Measurements from ENCODE around the gene GRID1.

Gene GRID1

DNA sequence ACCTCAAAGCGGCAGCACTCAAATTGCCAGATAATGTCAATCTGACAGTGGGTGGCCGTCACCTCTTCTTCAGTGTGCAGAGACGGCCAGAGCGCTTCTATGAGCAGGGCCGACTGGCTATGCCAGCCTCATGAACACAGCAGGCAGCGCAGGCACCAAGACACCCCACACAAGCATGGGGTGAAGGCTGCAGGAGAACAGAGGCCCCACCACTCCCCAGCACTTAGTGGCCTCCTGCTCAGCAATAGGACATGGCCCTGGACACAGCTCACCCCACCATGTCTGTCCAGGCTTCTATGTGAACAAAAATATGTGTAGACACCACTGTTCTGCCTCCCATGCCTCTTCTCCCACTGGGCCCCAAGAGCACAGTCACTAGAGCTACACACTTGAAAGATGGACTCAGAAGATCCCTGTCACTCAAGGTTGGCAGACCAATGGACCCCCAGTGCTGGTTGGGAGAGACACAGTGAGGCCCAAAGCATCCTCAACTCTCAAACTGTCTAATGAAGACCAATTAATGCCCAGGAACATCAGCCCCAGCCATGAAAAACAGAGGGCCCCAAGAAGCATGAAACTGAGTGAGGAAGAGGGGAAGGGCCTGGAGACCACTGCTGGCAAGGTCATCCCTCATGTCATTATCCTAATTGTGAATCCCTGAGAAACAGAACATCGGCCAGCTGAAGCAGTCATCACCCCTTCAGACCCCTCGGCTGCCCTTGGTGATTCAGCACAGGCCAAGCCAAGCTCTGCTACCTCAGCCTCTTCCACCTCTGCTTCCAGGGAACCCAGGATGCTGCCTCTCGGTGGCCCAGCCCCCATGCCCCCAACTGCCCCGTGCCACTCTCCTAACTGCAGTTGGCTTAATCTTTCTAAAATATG lies 77.7 kb downstream of the GRID1 start:
- DNase-seq: no peak

DNA sequence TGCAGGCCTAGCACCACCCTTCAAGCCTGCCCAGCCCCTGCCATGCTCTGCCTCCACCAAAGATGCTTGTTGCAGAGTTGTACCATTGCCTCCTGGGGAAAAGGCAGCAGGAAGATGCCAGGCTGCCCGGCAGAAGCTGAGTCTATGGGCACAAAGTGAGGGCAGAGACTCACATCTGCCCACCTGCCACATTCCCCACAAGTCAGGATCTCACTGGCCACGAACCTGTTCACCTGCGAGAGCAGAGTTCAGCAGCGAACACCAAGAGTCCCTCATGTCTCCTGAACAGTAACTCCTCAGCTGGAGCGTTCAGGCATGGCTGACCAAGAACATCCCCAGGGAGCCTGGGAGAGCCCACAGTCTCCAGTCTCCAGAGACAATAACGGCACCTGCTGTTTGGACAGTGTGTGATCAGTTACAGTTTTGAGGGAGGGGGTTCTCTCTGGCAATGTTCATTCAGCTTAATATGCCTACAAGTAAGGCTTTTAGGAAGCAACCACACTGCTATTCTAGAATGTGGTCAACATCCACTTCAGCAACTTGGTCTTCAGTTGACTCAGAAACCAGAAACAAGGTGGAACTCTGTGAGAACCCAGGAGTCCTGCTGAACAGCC lies 78.5 kb downstream of the GRID1 start:
- DNase-seq: no peak

DNA sequence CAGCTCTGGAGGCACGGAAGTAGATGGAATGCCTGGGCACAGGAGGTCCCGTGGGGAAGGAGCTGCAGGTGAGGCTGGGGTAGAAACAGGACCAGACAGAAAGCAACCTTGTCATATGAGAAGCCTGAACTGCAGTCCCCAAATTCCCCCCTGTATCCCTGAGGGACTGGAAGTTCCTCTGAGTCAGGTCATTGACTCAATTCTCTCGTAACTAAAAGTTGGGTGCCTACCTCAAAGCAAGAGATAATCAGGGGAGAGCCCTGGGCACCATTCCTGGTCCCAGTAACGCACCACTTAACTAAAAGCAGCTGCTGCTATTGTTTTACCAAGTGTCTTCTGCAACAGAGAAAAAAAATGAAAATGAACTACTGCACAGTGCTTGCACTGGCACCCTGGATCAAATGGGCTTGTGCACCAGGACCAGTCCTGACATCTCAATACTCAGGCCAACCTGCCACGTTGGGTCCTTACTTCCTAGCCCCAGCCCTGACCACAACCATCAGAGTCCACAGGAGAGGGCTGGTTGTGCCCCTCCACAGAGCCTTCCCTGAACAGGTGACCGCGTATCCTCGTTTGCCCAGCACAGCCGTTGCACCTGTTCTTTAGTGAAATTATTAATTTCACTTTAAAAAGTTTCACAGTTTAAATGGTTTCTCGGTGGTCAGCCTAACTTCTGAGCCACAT lies 79.3 kb downstream of the GRID1 start:
- no peak for DNase-seq

DNA sequence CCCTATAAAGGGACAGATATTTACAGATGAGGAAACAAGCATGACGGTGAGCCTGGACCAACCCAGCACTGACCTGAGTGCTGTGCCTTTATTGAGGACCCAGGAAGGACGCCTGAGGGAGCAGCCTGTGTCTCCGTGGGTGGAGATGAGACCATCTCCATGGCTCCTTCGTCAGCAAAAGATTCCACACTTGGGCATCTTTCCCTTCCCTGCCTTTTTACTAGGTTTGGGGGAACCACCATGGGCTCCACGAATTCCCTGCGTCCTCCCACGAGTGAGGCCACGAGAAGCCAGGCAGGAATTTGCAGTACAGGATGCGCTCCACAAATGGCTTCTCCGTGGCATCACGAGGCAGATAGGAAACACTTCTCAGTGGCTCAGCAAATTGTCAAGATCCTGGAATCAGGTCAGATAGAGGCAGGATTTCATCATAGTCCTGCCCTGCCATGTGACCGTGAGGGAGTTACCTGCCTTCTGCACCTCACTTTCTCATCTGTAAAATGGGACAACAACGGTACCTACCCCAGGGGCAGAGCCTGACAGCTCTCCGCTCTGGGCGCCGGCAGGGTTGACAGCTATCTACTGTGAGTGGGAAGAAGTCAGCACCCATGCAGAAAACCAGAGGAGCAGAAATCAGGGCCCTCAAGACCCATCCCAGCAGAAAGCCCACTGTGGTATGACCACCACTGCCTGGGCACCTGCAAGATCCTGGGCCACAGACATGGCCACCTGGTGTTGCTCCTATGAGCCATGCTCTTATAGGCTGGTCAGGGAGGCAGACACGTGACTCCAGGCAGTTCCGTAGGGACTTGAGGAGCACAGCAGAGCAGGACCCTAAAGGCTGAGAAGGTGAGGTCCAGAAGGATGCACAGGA lies 80.1 kb downstream of the GRID1 start:
- no peak for DNase-seq

DNA sequence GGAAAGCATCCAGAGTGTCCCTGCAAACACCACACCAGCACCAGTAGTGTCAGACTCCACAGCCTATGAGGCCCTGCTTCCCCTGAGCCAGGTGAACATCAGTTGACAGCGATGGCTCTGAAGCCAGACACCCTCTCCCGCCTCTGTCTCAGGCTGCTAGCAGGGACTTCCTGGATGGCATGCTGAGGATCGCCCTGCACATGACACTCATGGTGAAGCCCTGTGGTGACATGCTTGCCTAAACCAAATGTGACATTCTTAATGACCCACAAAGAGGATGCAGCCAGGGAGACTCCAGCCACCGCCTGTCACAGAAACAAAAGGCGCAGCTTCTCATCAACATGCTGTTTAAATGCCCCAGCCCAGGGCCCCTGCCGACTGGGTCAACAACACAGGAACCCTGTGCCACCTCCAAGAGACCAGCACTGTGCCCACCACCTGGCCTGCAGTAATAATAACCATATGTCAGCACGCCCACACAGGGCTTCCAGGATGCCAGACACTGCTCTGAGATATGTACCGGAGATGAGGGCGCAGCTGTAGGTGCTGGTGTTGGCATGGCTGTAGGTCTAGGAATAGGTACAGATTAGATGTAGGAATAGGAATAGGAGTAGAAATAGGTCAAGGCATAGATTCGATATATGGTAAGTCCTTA lies 81.3 kb downstream of the GRID1 start:
- no peak for DNase-seq

DNA sequence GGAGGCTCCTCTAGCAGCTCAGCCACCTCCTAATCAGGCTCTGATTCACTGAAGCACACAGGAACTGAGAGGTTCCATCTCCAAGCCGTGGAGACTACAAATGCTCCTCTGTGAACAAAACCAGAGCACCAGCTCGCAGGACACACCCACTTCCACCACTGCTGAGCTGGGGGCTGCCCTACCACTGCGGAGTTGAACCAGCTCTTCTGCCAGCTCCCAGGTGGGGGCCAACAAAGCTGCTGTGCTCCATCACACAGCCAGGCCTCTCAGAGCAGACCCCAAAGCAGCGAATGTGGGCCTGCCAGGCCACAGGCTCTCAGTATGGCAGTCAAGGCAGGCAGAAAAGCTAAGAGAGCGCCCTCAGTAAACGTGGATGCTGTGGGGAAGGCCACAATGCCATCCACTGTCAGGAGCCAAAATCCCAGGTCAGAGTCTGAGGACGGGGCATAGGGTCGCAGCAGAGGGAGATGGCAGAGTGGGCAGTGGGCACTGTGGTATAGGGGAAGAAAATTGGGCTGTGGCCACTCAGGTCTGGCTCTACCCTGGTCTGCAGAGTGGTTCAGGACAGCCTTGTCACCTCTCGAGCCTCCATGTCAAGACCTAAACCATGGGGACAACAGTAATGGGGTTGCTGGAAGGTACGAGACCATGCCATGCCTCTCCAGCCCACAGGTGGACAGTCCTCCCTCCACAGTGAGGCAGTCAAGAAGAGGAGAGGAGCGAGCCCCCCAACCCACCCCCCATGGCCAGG lies 82.1 kb downstream of the GRID1 start:
- DNase-seq: no peak

DNA sequence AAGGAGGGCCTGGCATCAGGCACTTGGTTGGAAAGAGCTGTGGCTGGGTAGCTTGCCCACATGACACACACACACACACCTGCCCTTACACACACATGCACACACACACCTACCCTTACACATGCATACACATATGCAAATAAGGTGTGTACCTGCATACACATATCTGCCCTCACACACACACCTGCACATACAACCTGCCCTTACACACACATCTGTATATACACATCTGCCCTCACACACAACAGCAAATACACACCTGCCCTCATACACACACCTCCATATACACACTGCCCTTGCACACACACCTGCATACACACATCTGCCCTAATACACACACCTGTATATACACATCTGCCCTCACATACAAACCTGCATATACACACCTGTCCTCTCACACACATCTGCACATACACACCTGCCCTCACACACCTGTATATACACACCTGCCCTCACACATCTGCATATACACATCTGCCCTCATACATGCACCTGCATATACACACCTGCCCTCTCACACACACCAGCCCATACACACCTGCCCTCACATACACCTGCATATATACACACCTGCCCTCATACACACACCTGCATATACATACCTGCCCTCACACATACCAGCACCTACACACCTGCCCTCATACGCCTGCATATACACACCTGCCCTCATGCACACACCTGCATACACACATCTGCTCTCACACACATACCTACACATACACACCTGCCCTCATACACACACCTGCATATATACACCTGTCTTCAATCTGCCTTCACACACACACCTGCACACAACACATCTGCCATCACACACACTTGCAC lies 82.9 kb downstream of the GRID1 start:
- DNase-seq: no peak

DNA sequence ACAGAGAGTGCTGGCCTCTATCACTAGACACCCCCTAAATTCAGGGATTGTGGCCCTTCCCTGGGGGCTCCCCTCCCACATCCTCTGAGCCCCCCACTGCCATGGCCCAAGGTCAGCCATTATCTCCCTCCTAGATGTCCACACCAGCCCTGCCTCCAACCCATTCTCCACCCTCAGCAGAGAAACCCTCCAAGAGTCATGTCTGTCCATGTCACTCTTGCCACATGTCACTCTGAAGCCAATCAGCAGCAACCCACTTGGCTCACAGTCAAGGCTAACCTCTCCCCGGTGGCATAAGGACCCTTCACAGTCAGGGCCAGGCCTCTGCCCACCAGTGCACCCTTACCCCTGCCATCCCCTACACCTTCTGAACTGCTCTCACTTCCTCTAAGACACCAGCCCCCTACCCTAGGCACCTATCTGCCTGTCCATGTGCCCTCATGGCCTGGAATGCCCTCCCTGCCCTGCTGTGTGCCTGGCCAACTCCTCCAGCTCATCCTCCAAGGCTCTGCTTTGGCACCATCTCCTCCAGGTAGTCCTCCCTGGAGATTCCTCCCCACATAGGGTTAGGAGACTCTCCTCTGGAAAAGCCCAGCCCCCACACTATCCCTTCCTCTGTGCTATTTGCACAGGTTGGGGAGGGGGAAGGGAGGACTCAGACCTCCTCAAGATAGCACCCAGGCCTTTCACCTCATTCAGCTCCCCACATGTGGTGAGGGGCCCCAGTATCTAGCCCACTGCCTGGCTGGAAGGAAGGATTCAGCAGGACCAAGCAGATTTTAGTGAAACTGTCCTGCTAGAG lies 83.7 kb downstream of the GRID1 start:
- no peak for DNase-seq

DNA sequence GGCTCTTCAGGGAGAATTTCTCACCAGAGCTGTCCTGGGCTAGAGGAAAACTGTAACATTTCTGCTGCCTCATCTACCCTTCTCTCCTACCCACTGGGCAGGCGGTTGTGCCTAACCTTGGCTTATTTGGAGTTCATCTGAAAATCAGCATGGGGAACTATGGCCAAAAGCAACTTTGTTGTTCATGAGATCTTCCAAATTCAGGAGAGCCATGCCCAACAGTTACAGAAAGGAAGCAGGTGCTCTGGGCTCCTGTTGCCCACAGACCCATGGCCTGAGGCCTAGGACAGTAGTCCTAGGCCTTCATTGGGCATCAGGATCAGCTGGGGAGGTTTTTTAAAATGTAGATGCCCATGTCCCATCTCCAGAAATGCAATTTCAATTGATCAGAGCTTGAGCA lies 85.2 kb downstream of the GRID1 start:
- DNase-seq: no peak

DNA sequence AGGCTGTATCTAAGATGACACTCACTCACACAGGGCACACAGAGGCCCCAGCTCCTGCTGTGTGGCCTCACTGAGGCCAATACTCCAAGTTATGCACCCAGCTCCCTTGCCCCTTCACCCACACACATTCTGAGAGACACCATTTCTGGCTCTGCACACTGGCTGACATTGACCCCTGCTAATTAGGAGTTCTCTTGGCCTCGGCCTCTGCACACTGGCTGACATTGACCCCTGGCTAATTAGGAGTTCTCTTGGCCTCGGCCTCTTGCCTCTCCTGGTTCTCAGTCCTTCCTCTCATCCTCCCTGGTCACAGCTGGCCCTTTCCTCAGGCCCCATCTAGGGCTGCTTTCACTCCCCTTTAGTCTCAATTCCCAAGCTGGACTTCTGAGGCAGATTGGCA lies 97.3 kb downstream of the GRID1 start:
- no peak for DNase-seq

DNA sequence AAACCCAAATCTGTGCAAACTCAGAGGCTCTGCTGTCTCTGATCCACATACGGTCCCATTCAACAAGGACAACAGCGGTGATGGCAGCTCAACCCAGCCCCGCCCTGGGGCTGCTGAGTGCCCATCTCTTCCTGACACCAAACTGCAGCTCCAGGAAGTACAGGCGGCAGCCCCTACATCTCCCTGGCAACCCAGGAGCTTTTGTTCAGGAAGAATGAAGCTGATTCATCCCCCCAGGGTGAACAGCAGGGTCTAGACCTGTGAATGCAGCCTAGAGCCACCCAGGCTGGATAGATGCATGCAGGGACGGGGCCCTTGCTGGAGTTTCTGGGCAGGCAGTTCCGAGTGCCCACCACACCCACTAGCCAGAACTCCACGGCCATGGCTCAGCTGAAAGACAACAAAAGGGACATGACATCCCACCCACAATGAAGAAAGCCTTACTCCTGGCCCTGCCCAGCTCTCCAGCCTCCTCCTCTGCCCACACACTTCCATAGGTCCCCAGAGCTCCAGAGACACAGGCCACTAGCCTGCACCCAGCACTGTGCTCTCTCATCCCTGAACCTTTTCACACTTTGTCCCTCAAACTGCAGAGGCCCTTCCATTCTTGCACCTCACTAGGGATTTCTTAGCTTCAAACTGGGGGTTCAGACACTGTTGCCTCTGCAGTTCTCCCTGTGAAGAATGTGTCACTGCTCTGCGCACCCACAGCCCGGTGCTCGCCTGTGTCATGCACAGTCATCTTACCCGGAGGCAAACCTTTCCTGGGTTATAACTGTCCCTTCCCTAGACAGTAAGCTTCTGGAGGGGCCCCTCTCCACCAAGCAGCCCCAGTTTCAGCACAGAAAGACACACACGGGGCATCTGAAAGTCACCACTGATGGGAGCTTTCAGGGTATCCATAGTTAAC lies 99.1 kb downstream of the GRID1 start:
- no peak for DNase-seq

DNA sequence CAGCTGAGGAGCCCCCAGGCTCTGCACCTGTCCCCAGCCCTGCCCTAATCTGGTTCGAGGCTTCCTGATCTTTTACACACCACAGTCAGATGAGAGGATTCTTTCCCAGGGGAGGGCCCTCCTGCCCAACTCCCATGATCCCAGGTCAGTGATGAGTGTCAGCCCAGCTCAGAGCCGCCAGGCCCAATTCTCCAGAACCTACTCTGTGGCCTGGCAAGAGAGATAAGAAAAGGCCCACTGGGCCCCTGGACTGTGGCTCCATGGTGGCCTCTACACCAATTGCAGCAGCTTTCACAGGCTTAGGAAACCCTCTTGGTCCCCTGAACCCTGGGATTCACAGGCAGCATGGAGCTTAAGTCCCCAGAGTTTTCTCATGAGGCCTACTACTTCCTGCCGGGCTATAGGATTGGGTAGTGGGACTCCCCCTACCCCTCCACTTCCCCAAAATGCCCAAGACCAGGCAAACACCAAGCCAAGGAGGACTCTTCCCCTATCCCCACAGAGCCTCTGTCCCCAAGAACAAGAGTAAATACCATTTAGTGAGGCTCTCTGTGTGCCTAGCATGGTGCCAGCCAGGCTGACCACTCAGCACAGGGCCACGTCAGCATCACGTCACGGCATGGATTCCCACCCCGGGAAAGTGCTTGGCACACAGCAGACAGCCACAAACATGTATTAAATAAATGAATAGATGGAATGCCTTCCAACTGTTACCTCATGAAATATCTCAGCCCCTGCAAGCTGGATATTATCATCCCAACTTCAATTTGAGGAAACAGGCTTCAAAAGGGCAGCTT lies 100.0 kb downstream of the GRID1 start:
- DNase-seq: no peak

DNA sequence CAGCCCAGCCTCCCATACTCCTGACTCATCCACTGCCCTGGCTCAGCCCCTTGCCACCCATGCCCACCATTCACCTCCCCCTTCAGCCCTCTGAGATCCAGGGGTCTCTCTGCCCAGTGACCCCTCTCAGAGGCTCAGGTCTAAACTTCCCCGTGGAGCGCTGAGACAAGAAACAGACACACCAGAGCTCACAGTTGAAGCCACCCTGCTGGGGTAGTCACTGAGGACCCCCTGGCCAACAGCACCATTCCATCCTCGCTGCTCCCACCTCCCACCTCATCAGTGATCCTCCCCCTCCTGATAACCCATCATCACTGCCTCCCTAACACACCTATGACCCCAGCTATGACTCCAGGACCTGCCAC lies 100.7 kb downstream of the GRID1 start:
- no peak for DNase-seq

DNA sequence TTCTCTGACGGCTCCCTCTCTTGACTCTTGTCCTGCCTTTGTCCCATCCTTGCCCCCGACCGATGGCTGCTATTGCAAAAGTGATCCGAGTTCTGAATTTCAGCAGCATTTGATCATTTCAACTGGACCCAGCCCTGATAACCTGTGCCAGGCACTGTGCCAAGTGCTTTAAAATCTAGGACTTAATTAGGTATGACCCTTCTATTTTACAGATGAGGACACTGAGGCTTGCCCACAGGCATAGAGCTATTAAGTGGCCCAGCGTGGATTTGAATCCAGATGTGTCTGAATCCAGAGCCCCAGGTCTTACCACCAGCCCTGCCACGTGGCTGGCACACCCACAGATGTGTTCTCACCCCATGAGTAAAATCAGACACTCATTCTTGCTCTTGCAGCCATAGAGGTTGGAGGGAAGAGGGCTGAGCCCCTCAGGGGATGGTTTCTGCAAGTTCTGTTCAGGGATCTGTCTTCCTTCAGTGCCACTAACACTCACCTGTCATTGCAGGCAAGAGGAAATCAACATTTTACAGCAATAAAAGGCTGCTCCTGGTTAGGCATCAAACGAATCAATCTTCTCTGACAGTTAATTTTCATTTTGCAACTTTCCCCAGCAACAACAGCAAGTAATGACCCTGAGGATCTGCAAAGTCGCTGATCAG lies 101.2 kb downstream of the GRID1 start:
- no peak for DNase-seq

DNA sequence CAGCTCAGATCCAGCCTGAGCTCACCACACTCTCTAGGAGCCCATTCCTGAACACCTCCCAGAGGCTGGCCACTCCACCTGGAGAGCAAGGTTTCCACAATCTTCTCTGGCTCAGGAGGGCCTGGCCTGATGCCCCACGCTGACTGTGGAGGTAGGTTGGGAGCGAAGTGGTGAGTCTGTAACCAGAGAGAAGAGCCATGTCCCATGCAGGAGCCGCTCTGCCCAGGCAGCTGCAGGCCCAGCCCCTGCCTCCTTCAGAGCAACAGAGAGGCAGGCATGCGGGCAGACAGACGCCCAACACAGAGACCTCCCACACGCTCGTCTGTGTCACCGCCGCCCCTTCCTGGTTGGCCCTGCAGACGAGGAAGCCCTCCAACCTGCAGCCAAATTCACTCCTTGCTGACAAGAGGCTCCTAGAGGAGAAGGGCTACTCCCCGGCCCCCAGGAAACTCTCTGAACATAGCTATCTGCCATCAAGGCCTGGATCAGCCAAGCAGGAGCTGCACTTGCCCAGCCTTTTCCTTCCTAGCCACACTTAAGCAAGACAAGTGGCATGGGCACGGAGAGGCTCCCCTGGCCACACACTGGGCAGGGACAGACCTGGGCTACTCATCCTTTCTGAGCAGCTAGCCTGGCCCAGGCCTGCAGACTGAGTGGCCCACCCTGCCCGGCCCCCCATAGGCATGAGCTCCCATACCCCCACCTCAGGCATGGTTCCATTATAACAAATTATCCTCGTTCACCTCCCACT lies 101.9 kb downstream of the GRID1 start:
- no peak for DNase-seq

DNA sequence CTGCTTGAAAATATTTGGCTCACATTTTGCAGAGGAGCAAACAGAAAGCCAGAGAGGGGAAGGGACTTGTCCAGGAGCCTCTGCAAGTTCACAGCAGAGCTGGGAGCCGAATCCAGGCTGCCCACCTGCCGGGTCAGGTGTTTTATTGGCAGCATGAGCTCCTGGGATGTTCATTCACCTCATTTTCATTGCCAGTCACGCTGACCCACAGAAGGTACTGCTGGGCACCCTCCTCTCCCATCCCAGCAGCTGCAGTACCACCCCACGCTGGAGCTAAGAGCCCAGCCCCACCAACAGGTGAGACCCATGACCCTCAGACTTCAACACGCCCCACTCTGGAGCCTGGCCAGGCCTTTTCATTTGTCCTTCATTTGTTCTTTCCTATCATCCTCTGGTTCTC lies 102.7 kb downstream of the GRID1 start:
- no peak for DNase-seq

DNA sequence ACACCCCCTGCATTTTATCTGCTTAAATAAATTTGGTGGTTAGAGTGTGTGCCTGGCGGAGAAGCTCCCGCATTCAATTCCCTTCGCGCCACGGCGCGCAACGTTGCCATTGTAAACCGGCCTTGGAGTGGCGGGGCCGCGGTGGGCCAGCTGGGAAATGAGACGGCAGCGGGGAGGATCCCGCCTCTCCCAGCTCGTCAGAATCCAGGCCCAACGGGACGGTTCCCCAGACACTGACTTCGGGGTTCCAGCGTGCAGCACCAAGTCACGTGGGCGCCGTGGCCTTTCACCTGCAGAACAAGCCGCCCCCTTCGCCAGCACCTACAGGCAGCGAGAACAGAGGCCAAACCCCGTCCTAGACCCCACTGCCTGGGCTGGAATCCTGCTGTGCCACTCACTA lies 103.4 kb downstream of the GRID1 start:
- DNase-seq: no peak
